ENCODE data around the gene SGSM1. TPM values are rescaled to one million over a fixed set of nuclear protein-coding genes. Genes with fewer than 3 reads are reported as not detected.

Gene SGSM1
- total and polyA plus RNA-seq, 9 of the 15 experiments (the other 6 are each of a cell fraction or from before 2014, with no cell fraction given): not detected

- Histone ChIP-seq H4K20me1 (replicated peaks; ENCODE audit: control insufficient read depth, insufficient read depth, low read length) (no peaks in the 10 kb centered on the region), H2AFZ (ENCODE audit: low read depth, low read length) (peak overlapping the region; percentile 53; the same call in 1 of the 2 replicates), H3K79me2 (ENCODE audit: control insufficient read depth, insufficient read depth, low read length) (no peaks in the 10 kb centered on the region), H3K4me3 (no peak overlapping the region), H3K4me2 (ENCODE audit: insufficient read depth, low read length) (no peak overlapping the region), H3K36me3 (ENCODE audit: control insufficient read depth, insufficient read depth, low read length) (no peaks in the 10 kb centered on the region), H3K4me1 (replicated peaks in 1 of 2; ENCODE audit: control insufficient read depth in 2 of 2, insufficient read depth in 2 of 2, low read length in 2 of 2) (peaks cover 6 to 12% of the 10 kb centered on the region in 2 experiments; a peak in 4 of 5 replicates), H3K9ac (ENCODE audit: insufficient read depth in 1 of 2, low read depth in 2 of 2, low read length in 2 of 2) (no peak overlapping the region), H3K27ac (ENCODE audit: extremely low read depth, low read depth, low read length) (no peak overlapping the region), H3K9me3 (replicated peaks; ENCODE audit: control insufficient read depth, insufficient read depth, low read depth, low read length) (no peaks in the 10 kb centered on the region), H3K27me3 (ENCODE audit: control insufficient read depth in 2 of 2, insufficient read depth in 2 of 2, low read length in 2 of 2) (no peaks in the 10 kb centered on the region), H3K9me1 (ENCODE audit: control insufficient read depth, insufficient read depth, low read length) (no peaks in the 10 kb centered on the region)
- WGBS (ENCODE audit: insufficient coverage, low coverage, missing lambda C conversion rate): 54% methylated on average over 6 of the region's 6 CpGs
- no peak for DNase-seq (ENCODE audit: extremely low read depth in 1 of 4, low spot score in 3 of 4)
- POLR2A ChIA-PET: no interaction called here
- ATAC-seq: no peak
- intact Hi-C loops (cut with micrococcal nuclease) (loop anchor here (2.0 to 10.0 kb wide), 2 partner anchors 31 to 95 kb away; no protein-coding TSS in a partner anchor), in situ Hi-C loops (cut with MboI) (no loop called here)
- CTCF ChIA-PET (ENCODE audit: low intra/inter-chr PET ratio): no interaction called here
- TF ChIP-seq ZNF696 (CRISPR knock-in tag; conservative IDR thresholded peaks at IDR 0.05) (no peak), EWSR1 (IDR thresholded peaks at IDR 0.05; ENCODE audit: borderline replicate concordance, low read depth, partially characterized antibody) (no peak), ZNF431 (CRISPR knock-in tag; IDR thresholded peaks at IDR 0.05) (no peak), DPF2 (IDR thresholded peaks at IDR 0.05) (no peak), CHD2 (IDR thresholded peaks at IDR 0.05; ENCODE audit: low read depth, low read length) (no peak), CLOCK (CRISPR knock-in tag; IDR thresholded peaks at IDR 0.05; ENCODE audit: borderline replicate concordance) (no peak), PTRF (tag; IDR thresholded peaks at IDR 0.05) (no peak), YY1 (IDR thresholded peaks at IDR 0.05; ENCODE audit: borderline replicate concordance in 1 of 3, control insufficient read depth in 1 of 3, extremely low read depth in 1 of 3, insufficient read depth in 3 of 3, insufficient read length in 1 of 3, insufficient replicate concordance in 2 of 3, low read depth in 1 of 3, low read length in 2 of 3) (no peak)
- FAIRE-seq: no peak
- BruUV-seq (replicated peaks): no TSS peak
Measured at GRCh38 chr22:24759765-24760164, 46.2 kb upstream of the SGSM1 start.
